ENCODE data around the gene BTF3. TPM values are rescaled to one million over a fixed set of nuclear protein-coding genes. Genes with fewer than 3 reads are reported as not detected.
"Not testable (repeated sequence)": the region's sequence is repeated elsewhere in the genome, so short reads cannot be mapped to it uniquely, and the experiment has no call there.

BTF3 gene
- total RNA-seq (2014; rRNA removed), result 405 and 446 TPM in 2 replicates
- 654 TPM for polyA plus RNA-seq (2012)

DNA sequence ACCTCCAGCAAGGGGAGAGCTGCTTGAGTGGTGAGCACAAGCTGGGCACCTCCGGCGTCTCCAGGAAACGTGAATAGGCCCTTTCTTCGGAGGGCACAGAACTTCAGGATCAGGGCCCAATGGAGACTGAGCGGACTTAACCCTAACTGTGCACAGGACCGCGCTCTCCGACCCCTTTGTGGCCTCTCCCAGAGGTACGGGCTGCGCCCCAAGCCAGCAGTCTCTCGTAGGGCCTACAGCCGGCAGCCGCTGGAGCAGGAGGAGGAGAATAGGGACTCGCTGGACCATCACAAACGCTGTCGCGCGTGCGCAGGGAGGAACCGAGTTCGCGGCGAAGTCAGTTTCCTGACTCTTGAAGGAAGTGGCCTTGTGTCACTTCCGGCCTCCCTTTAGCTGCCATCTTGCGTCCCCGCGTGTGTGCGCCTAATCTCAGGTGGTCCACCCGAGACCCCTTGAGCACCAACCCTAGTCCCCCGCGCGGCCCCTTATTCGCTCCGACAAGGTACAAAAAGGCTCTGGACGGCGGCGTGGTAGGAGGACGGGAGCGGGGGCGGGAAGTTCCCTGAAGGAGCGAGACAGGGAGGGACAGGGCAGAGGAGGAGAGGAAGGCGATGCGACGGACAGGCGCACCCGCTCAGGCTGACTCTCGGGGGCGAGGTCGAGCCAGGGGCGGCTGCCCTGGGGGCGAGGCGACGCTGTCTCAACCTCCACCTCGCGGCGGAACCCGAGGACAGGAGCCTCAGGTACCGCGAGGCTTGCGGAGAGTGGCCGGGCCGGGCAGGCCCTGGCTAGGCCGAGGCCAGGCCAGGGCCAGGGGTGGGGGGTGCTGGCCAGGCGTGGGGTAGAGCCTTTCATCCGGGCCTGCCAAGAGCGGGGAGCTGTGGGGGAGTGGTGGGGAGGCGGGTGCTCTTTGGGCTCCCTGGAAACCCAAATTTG is at the start of gene BTF3:
Gene BTF3 (plus strand): TSS at position 386 of the 936 bp plus-strand sequence. CDS start 226 bp downstream, at position 612.
- DNase-seq (ENCODE audit: low read depth), result peak; percentile 97

DNA sequence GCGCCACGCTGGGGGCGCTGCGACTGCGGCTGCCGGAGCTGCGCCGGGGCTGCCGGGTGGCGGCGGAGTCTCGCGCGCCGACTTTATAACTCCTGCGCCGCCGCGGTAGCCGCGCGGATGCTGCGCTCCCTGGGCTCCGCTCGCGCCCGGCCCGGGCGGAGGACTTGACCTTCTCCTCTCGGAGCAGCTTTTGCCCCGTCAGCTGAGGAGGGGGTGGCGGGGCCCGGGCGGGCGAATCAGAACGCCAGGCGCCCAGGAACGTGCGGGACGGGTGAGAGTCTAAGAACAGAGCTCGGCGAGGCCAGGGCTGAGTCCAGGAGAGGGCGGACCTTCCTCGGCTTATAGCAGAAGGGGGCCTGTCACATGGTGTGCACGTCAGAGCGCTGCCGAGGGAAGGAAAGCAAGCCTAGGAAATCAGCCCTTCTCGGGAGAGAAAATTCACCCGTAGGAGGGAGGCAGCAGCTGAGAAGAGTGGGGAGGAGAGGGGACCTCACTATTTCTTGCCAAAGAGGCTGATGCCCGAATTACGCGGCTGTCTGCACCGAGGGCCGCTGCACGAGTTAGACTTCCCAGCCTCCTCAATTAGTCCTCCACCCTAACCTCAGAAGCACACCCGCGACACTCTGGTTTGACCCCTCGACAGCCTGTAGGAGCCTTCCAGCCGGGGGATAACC is 49.6 kb upstream of the BTF3 start, which contains the start of gene FOXD1:
Gene FOXD1 (minus strand): TSS at position 315 of the 674 bp plus-strand sequence. CDS start 415 bp downstream, outside the sequence.
- peak; percentile 96 for DNase-seq (ENCODE audit: low read depth)

DNA sequence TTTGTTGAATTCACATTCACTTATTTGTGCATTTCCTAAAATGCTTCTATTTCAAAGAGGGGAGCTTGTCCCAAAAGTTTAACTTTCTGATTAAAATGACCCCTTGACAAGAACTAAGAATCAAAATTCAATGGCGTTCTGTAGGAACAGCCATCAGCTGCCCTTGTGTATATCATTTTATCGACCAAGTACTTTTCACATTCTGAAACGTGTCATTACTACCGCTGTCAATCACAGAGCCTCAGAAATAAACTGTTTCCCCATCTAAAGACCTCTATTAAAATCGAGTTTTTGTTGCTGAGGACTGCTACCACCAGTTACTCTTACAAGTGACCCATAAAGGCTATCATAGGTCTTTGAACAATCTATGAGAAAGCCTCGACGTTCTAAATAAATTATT is 48.1 kb upstream of the BTF3 start:
- DNase-seq (ENCODE audit: low read depth), result no peak

DNA sequence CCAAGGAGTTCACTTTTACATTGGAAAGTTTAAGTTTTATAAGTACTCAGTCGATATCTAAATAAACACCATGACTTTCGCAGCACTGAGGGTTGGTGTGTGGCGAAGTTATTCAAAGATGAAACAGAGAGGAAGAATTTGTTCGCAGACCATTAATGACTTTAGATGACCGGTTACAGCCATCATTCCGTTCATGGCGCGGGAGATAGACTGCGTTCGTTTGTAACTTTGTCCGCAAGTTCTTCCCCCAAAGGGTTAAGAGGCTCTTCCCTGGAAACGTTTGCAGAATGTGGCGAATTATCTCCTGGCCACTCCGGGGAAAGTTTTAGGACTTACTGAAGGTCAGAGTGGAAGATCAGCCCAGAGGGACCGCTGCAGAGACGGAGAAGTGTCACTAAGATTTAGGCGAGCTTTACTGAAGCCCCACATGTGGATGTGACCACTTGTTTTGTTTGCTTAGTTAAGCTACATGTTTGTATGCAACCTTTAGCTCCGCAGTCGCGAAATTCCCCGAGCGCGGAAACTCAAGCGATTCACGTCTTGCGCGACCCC is 47.5 kb upstream of the BTF3 start:
- no peak for DNase-seq (ENCODE audit: low read depth)

DNA sequence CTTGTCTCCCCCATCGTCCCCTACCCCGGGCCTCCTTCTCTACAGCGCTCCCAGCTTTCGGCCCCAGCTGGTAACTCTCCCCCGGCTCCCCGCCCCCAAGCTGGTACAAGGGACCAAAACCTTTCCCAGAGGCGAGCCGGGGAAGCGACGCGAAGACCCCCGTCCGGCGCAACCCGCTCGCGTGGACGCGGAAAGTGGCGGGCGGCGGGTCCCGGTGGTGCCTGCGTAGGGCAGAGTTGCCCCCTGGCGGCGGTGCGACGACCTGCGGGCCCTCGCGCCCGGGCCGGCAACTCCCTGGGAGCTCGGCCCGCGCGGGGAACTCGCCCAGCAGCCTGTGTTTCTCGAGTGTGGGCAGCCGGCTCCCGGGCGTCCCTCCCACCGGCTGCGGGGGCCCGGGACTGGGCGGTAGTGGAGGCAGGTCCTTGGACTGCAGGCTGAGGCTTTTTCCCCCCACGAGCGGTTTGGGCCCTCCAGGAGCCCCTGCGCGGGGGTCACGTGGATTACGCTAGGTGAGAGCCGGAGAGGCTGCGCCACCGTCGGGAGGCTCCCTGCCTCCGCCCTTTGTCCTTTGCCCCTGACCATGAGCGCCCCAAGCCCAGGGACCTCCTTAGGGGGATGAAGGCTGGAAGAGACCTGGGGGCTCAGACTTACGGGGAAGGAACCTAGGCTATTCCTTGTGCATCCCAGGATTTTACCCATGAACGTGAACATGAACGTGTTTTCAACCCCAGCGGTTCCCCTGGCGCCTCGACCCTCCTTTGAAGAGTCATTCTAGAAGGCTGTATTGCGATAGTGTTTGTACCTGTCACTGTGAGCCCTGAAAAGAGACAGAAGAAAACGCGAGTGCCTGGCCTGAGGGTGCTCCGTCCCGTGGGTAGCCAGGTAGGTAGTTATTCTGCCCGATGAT is 46.8 kb upstream of the BTF3 start:
- DNase-seq (ENCODE audit: low read depth), result peak; percentile 51

DNA sequence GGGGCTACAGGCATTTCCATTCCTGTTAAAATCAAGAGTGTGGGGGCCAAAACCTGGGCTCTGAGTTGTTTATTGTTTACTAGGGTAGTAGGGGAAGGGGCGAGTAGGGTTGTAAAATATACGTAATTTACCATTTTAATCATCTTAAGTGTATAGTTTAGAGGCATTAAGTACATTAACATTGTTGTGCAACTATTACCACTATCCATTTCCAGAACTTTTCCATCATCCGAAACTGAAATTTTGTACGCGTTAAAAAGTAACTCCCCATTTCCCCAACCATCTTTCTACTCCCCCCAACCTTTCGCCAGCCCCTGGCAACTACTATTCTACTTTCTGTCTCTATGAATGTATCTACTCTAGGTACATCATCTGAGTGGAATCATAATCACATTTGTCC is 46.0 kb upstream of the BTF3 start:
- no peak for DNase-seq (ENCODE audit: low read depth)

DNA sequence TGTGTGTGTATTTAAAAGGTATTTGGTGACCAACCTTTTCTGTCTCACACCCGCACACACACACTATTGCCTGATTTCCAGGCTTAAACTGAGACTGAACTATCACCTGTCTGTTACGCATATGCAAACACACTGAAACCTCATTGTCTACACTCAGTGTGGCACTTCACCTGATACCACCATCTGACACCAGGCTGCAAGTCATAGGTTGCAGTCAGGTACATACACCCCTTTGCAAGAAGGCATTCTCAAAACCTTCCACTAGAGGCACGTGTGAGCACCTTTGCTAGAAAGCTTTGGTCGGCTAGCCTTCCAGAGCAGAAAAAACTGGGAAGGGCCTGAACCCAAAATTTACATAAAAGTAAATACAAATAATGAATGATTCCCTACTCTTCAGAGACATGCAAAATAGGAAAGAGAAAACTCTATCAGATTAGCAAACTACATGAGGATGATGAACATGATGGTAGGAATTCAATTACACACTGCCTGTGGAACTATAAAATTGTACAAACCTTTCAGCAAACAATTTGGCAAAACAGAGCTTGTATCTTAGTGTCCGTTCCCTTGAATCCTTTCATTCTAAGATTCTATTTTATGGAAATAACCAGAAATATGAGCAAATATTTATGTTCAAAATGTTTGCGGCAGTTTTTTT is 43.7 kb upstream of the BTF3 start:
- DNase-seq (ENCODE audit: low read depth), result peak; percentile 51

DNA sequence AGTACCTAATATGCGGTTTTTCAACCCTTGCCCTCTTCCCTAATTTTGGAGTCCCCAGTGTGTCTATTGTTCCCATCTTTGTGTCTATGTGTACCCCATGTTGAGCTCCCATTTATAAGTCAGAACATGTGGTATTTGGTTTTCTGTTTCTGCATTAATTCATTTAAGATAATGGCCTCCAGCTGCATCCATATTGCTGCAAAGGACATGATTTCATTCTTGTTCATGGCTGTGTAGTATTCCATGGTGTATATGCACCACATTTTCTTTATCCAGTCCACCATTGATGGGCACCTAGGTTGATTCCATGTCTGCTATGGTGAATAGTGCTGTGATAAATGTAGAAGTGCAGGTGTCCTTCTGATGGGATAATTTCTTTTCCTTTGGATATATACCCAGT is 41.8 kb upstream of the BTF3 start:
- not testable (repeated sequence) for DNase-seq (ENCODE audit: low read depth)

DNA sequence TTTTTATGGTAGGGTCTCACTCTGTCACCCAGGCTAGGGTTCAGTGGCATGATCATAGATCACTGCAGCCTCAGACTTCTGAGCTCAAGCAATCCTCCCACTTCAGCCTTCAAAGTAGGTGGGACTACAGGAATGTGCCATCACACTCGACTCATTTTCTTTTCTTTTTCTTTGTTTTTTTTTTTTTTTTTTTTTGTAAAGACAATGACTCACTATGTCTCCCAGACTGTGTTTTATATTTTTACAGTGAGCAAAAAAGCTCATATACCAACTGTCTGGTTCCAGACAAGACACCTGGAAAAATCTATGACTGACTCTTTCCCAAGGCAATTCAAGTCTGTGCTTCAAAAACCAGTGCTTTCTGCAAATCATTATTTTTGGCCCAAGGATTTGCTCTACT is 38.9 kb upstream of the BTF3 start:
- DNase-seq (ENCODE audit: low read depth), result peak; percentile 48

DNA sequence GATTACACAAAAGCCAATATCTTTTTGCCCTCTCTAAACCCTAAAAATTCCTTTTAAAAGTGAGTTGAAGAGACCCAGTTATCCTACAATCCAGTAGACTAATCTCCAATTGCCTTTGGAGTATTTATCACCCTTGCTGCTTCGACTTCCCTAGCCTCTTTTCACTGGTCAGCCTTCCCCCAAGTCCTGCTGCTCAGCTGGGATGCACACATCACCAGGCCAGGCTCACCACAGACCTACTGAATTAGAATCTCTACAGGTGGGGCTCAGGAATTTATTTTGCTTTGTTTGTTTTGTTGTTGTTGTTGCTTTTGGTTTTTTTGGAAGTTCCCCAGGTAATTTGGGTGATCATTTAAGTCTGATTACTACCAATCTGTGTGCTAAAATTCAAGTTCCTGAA is 38.1 kb upstream of the BTF3 start:
- DNase-seq (ENCODE audit: low read depth), result no peak

DNA sequence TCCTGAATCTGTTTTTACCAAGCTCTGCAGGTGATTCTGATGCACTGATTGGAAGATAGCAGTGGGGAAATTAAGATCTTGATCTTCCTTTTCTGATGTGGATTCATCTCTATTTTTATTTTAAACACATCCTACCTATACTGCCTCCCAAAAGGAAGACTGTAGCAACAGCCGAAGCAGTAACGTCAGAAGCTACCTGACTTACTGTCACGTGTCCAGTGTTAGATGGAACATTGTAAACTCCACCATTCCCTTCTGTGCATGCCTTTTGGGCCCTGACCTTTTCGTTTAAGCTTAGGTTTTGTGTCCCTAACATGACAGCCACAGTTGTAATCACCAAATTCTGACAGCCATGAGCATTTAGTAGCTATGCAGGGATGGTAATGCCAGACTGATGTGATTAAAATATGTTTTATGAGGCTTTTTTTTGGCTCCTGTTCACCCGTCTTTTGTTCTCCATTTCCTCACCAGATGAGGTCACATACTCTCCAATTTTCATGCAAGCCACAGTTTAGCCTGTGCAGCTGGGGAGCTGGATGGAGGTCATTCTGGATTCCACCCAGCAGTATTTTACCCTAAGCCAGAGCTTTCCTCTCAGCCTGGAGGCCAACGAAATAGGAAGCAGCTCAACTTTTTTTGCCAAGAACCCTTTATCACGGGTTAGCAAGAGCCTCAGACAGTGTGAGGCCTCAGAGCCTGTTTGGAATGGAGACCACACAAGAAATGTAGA is 34.1 kb upstream of the BTF3 start:
- no peak for DNase-seq (ENCODE audit: low read depth)

DNA sequence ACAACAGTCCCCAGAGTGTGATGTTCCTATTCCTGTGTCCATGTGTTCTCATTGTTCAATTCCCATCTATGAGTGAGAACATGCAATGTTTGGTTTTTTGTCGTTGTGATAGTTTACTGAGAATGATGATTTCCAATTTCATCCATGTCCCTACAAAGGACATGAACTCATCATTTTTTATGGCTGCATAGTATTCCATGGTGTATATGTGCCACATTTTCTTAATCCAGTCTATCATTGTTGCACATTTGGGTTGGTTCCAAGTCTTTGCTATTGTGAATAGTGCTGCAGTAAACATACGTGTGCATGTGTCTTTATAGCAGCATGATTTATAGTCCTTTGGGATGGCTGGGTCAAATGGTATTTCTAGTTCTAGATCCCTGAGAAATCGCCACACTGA is 29.6 kb upstream of the BTF3 start:
- DNase-seq (ENCODE audit: low read depth), result not testable (repeated sequence)

DNA sequence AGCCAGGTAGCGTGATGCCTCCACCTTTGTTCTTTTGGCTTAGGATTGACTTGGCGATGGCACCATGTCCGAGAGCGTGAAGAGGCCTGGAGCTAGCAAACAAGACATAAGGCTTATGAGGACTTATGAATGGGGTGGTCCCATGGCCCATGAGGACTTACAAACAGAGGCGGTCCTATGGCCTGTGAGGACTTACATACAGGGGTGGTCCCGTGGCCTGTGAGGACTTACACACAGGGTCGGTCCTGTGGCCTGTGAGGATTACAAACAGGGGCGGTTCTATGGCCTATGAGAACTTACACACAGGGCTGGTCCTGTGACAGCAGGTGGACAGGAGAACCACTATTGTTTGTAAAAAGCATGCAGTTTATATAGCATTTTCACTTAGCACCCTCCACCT is 28.4 kb upstream of the BTF3 start:
- DNase-seq (ENCODE audit: low read depth), result no peak

DNA sequence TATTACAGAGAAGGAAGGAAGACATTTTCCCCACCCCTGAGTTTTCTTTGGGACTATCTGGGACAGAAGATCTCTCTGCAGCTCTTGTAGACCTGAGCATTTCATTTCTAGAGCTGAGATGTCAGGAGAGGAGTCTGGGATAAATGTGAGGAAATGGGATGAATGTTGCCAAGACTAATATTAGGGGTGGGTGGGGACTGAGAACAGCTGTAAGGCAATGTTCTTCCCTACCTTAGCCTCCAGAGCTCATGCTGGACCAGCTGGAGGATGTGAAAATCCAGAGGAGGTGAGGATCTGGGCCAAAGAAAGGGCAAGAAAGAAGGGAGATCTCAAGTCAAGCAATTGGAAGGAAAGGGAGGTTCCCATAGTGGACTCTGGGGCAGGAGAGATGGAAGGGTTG is 26.6 kb upstream of the BTF3 start:
- no peak for DNase-seq (ENCODE audit: low read depth)

DNA sequence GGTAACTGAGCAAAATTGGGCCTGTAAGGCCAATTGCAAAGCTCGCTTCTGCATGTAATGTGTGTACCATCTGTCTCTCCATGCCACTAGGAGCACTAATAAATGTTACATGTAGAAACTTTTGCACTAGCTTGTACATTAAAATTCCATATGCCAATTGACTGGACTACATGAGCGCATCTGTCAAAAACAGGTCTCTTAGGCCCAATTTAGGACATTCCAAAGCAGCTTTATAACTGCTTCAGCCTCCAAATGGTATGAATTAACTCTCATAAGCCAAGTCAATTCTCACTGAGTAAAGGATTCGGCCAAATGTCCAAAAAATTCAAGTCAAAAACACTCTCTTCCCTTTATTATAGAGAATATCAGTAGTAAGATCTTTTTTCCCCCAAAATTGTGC is 26.1 kb upstream of the BTF3 start:
- no peak for DNase-seq (ENCODE audit: low read depth)

DNA sequence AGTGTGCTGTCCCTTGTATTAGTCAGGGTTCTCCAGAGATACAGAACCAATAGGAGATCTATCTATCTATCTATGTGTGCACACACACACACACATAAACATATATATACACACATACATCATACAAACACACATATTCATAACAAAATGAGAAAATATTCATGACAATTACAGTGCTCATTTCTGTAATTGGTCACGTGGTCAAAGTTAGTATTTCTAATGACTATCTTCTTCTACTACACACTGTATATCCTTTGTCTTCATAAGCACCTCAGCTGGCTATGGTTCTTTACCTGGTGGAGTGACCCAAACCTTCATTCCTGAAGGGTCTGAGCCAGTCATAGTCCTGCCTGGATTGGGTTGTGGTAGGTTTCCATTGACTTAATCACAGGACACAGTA is 17.7 kb upstream of the BTF3 start:
- no peak for DNase-seq (ENCODE audit: low read depth)

DNA sequence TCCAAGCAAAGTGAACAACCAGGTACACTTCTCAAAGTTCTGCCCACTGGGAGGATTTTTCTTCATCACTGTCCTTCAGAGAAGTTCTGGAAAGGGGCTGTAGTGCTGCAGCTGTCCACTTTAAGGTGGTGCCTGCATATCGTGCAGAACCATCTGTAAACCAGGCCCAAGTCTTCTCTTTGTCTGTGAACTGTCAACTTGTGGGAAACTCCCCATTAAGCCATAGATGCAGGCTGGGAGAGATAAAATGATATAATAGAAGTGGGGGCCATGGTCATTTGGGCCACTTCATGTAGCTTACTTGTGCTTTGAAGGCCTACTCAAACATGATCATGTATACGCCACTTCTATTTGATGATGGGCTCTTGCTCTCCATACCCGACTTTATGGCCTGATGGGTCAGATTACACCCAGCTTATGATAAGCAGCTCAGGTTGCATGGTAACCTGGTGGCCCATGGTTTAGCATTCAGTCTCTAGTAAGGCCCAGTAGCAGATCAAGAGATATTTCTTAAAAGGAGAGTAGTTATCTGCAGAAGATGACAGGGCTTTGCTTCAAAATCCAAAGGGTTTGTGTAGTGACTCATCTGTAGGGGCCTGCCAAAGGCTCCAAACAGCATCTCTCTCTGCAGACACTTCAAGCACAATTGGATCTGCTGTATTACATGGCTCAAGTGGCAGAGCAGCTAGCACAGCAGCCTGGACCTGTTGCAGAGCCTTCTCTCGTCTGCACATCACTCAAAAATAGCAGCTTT is 15.7 kb upstream of the BTF3 start:
- peak; percentile 32 for DNase-seq (ENCODE audit: low read depth)

DNA sequence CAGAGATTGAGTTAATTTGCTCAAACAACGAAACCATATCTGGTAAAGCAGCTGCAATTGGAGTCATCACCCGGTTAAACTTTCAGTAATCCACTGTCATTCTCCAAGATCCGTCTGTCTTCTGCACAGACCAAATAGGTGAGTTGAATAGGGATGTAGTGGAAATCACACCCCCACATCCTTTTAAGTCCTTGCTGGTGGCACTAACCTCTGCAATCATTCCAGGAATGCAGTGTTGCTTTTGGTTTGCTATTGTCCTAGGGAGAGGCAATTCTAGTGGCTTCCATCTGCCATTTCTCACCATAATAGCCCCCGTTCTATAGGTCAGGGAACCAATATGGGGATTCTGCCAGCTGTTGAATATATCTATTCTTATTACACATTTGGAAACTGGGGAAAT is 14.6 kb upstream of the BTF3 start:
- DNase-seq (ENCODE audit: low read depth), result no peak

DNA sequence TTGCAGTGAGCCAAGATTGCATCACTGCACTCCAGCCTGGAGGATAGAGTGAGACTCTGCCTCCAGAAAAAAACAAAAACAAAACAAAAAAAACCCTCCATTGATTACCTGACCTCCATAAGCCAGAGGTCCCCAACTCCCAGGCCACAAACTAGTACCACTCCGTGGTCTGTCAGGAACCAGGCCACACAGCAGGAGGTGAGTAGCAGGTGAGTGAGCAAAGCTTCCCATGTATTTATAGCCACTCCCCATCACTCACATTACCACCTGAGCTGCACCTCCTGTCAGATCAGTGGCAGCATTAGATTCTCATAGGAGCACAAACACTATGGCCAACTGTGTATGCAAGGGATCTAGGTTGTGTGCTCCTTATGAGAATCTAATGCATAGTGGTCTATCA is 13.7 kb upstream of the BTF3 start:
- DNase-seq (ENCODE audit: low read depth), result no peak

Measured in LHCN-M2 (cell line).